Activated CD4-positive, alpha-beta T cell treated with anti-CD3 and anti-CD28 coated beads for 36 hours (primary cell): ENCODE results near the gene CENPB. TPM values are rescaled to one million over a fixed set of nuclear protein-coding genes. Genes with fewer than 3 reads are reported as not detected.

Experiments used
- ATAC-seq: fragments of 200-7000 bp; cut with Tn5 transposase; one replicate; pipeline ENCODE4 v1.10.0; 2021; ENCODE audit warnings: mild to moderate bottlenecking, moderate library complexity
- CTCF ChIA-PET: fragments of 350-600 bp; sonication (Branson Sonifier 250); formaldehyde crosslinking; loops from one replicate; lab custom pipeline; 2021; ENCODE audit warnings: antibody characterized with exemption; lab: Charles Lee
- POLR2A ChIA-PET: fragments of 350-600 bp; sonication (Branson Sonifier 250); formaldehyde crosslinking; loops from one replicate; lab custom pipeline; 2021; ENCODE audit warnings: antibody characterized with exemption, inconsistent platforms; lab: Charles Lee
- DNase-seq: peaks from one replicate; pipeline ENCODE4 v3.0.0-alpha.2; 2020
- H3K27ac Mint-ChIP-seq: one replicate; pipeline ENCODE4 v1.8.0; 2021; ENCODE audit warnings: mixed read lengths
- H3K27me3 Mint-ChIP-seq: one replicate; pipeline ENCODE4 v1.8.0; 2021; ENCODE audit warnings: mixed read lengths
- H3K36me3 Mint-ChIP-seq: one replicate; pipeline ENCODE4 v1.8.0; 2021; ENCODE audit warnings: low read depth, mixed read lengths
- H3K4me1 Mint-ChIP-seq: one replicate; pipeline ENCODE4 v1.8.0; 2021; ENCODE audit warnings: mixed read lengths
- H3K4me3 Mint-ChIP-seq: one replicate; pipeline ENCODE4 v1.8.0; 2021; ENCODE audit warnings: mild to moderate bottlenecking, moderate library complexity, mixed read lengths
- H3K9me3 Mint-ChIP-seq: one replicate; pipeline ENCODE4 v1.8.0; 2021; ENCODE audit warnings: low read depth, mixed read lengths
- intact Hi-C, 2 experiments: fragments of 100-400 bp; cut with DNase I in 1 of 2; cut with micrococcal nuclease in 1 of 2; formaldehyde crosslinking; loops; one replicate each; pipeline versions ENCODE4 v1.14.2 to v1.15.1; 2022 to 2024; cut with DNase I, micrococcal nuclease
- total RNA-seq, 2 experiments: library from RNA; stranded (reverse); gene quantifications; one replicate each; pipeline ENCODE4 v1.2.3, GENCODE V29; 2021

Gene CENPB
- total RNA-seq, 2 experiments from 2014 or later: 46.2 to 48.3 TPM

DNA sequence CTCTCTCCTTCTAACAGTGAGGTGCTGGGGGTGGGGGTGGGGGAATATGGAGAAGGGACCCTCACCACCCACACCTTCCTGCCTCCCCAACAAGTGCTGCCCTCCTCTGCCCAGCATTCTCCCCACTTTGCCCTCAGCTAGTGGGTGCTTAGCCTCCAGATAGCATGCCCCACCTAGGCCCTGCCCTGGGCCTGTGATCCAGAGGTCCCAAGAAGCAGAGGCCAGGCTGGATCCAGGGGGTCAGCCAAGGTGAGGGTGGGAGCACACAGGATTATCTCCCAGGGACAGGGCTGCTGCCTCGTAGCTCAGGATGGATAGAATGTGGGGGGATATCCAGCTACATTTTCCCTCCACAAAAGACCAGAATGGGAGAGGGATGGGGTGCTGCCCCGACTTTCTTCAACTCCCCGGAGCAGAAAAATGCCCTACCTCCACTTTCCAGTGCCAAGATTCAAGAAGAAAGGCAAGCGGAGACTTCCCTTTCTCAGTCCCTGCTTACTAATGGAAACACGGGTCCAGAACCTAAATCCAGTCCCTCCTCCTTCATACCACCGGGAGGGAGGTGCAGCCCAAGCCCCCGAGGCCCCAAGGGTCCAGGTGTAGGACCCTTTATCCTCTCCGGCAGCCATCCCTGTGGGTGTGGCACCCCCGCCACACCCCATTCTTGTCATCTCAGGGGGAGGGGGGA lies 20.0 kb downstream of the CENPB start:
- Mint-ChIP-seq H3K36me3 (peaks cover 3% of the 10 kb centered on the region), H3K4me1 (peaks cover 25% of the 10 kb centered on the region), H3K27ac (peak overlapping the region; percentile 34), H3K27me3 (no peaks in the 10 kb centered on the region), H3K4me3 (peak overlapping the region; percentile 81), H3K9me3 (no peaks in the 10 kb centered on the region)
- intact Hi-C loops: loop anchor here (1.0 to 5.0 kb wide), 11 partner anchors 14 to 894 kb away; partner anchors contain the start of genes AP5S1 (in 2 of the 2), CENPB (in 1 of the 2), DDRGK1 (in 1 of the 2) and FASTKD5 (in 1 of the 2)
- ChIA-PET POLR2A (interaction anchor here (0.6 to 2.5 kb wide), 2 partner anchors 12 to 73 kb away, joined by 3 to 15 read pairs; no protein-coding TSS in a partner anchor), CTCF (interaction anchor here (0.6 to 4.6 kb wide), 10 partner anchors 9 to 1088 kb away, joined by 3 to 47 read pairs (median 3); partner anchors contain the start of gene SPEF1)
- ATAC-seq: no peak
- no peak for DNase-seq

DNA sequence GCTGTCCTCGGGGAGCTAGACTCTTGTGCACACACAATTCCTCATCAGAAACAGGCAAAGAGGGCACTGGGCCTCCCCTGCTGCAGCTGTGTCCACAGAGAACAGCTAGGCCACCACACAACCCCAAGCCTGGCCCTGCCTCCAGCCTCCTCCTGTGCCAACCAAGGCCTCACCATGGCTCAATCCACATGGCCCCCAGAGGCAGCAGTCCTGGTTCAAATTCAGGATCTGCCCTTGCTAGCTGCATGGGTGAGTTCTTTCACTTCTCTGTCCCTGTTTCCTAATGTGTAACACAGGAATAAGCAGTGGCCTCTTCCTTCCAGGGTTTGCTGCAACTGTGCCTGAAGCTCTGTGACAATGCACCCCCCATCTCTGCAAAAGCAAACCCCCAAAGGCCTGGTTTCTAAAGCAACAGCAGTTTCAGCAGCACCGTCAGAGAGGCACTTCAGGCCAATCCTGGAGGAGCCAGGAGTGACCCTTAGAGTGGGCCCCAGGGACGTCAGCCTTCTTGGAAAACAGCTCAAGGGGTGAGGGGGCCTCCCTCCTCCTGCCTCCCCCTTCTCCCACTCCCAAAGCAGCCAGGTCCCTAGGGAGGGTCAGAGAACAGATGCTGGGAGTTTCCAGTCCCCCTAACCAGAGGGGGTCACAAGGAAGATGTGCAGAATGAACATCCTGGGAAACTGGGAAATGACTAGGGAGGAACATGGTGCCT lies 21.2 kb downstream of the CENPB start:
- ChIA-PET POLR2A (interaction anchor here (0.6 to 0.9 kb wide), 3 partner anchors 10 to 121 kb away, joined by 3 to 4 read pairs (median 4); no protein-coding TSS in a partner anchor), CTCF (interaction anchor here (0.8 to 4.6 kb wide), 6 partner anchors 14 to 1087 kb away, joined by 3 to 47 read pairs (median 3); partner anchors contain the start of gene SPEF1)
- Mint-ChIP-seq H3K4me1 (peaks cover 25% of the 10 kb centered on the region), H3K36me3 (peaks cover 4% of the 10 kb centered on the region), H3K9me3 (no peaks in the 10 kb centered on the region), H3K4me3 (no peak overlapping the region), H3K27ac (no peak overlapping the region), H3K27me3 (no peaks in the 10 kb centered on the region)
- intact Hi-C loops: loop anchor here in 1 of 2 experiments (5.0 kb wide), 2 partner anchors 608 to 893 kb away; partner anchors contain the start of genes FASTKD5, PTPRA and UBOX5
- no peak for DNase-seq
- ATAC-seq: no peak

- no peak overlapping the region for H3K4me3 Mint-ChIP-seq
- no peaks in the 10 kb centered on the region for H3K9me3 Mint-ChIP-seq
- intact Hi-C loops: loop anchor here in 1 of 2 experiments (5.0 kb wide), 2 partner anchors 607 to 892 kb away; partner anchors contain the start of genes FASTKD5, PTPRA and UBOX5
- no peaks in the 10 kb centered on the region for H3K27me3 Mint-ChIP-seq
- H3K4me1 Mint-ChIP-seq: peaks cover 25% of the 10 kb centered on the region
- DNase-seq (no peak), ATAC-seq (no peak)
- ChIA-PET CTCF (interaction anchor here (1.0 to 4.6 kb wide), 2 partner anchors 14 to 84 kb away, joined by 4 to 47 read pairs; partner anchors contain the start of gene SPEF1), POLR2A (interaction anchor here (0.6 to 0.9 kb wide), 2 partner anchors 10 to 122 kb away, joined by 4 read pairs; no protein-coding TSS in a partner anchor)
- H3K27ac Mint-ChIP-seq: no peak overlapping the region
- H3K36me3 Mint-ChIP-seq: peaks cover 4% of the 10 kb centered on the region
These were observed 21.9 kb downstream of the CENPB start for GRCh38 chr20:3764659-3765058.

GRCh38 chr20:3763671-3764601 lies 22.6 kb downstream of the CENPB start:
- H3K4me3 Mint-ChIP-seq: no peak overlapping the region
- POLR2A ChIA-PET: no interaction called here
- CTCF ChIA-PET: interaction anchor here (0.7 to 0.9 kb wide), 2 partner anchors 11 to 114 kb away, joined by 3 read pairs; no protein-coding TSS in a partner anchor
- peaks cover 21% of the 10 kb centered on the region for H3K4me1 Mint-ChIP-seq
- no peaks in the 10 kb centered on the region for H3K9me3 Mint-ChIP-seq
- ATAC-seq: no peak
- DNase-seq: no peak
- H3K27ac Mint-ChIP-seq: no peak overlapping the region
- no peaks in the 10 kb centered on the region for H3K27me3 Mint-ChIP-seq
- peaks cover 4% of the 10 kb centered on the region for H3K36me3 Mint-ChIP-seq
- intact Hi-C loops: no loop called here

GRCh38 chr20:3760655-3761348 lies 25.7 kb downstream of the CENPB start:
- CTCF ChIA-PET: interaction anchor here (0.7 to 1.2 kb wide), 2 partner anchors 84 to 94 kb away, joined by 3 read pairs; no protein-coding TSS in a partner anchor
- intact Hi-C loops: no loop called here
- Mint-ChIP-seq H3K27ac (no peak overlapping the region), H3K4me1 (peaks cover 3% of the 10 kb centered on the region), H3K36me3 (peaks cover 14% of the 10 kb centered on the region), H3K9me3 (no peaks in the 10 kb centered on the region), H3K27me3 (no peaks in the 10 kb centered on the region), H3K4me3 (no peak overlapping the region)
- ATAC-seq (no peak), DNase-seq (no peak)
- POLR2A ChIA-PET: no interaction called here

DNA sequence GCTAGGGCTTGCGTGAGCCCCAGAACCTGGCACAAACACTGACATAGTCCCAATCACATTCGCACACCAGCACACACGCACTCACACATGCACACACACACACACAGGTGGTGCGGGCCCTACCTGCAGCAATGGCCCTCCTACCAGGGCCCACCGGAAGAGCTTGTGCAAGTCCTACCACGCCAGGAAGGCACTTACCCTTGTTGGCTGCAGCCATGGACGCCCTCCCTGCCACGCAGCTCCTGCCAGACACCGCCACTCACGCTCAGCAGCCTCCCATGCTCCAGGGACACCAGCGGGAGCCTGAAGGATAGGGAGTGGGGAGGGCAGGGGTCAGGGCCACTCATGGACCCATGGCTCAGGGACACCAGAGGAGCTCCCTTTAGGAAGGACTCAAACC lies 26.7 kb downstream of the CENPB start:
- no peak overlapping the region for H3K27ac Mint-ChIP-seq
- H3K27me3 Mint-ChIP-seq: no peaks in the 10 kb centered on the region
- no peak overlapping the region for H3K4me3 Mint-ChIP-seq
- POLR2A ChIA-PET: no interaction called here
- ATAC-seq (no peak), DNase-seq (no peak)
- CTCF ChIA-PET: interaction anchor here (0.7 to 1.2 kb wide), 2 partner anchors 83 to 95 kb away, joined by 3 read pairs; no protein-coding TSS in a partner anchor
- intact Hi-C loops: no loop called here
- no peaks in the 10 kb centered on the region for H3K9me3 Mint-ChIP-seq
- H3K36me3 Mint-ChIP-seq: peaks cover 14% of the 10 kb centered on the region
- H3K4me1 Mint-ChIP-seq: no peaks in the 10 kb centered on the region

DNA sequence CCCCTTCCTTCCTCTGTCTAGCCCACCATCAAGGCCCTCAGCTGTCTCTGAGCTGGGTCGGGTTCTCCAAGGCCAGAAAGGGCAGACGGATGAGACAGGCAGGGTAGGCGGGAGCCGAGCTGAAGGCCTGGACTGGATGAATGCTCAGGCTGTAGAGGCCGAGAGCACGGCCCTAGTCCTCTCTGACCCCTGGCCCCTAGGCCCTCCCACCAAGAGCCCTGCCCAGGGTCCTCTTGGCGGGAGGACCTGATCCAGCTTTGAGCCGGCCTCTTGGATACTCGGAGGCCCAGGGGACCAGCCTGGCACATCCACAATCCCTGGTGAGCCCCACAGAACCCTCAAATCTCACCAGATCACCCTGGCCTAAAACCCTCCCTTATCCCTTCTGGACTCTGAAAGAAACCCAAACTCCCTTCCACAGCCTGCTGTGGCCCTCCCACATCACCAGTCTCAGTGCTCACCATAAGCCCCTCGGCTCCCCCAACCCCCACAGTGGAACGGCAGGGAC lies 27.2 kb downstream of the CENPB start:
- POLR2A ChIA-PET: no interaction called here
- intact Hi-C loops: no loop called here
- peaks cover 14% of the 10 kb centered on the region for H3K36me3 Mint-ChIP-seq
- H3K27ac Mint-ChIP-seq: no peak overlapping the region
- ATAC-seq (no peak), DNase-seq (no peak)
- H3K27me3 Mint-ChIP-seq: no peaks in the 10 kb centered on the region
- no peaks in the 10 kb centered on the region for H3K9me3 Mint-ChIP-seq
- CTCF ChIA-PET: interaction anchor here (0.7 to 1.2 kb wide), 2 partner anchors 15 to 83 kb away, joined by 3 read pairs; no protein-coding TSS in a partner anchor
- no peak overlapping the region for H3K4me3 Mint-ChIP-seq
- H3K4me1 Mint-ChIP-seq: no peaks in the 10 kb centered on the region

DNA sequence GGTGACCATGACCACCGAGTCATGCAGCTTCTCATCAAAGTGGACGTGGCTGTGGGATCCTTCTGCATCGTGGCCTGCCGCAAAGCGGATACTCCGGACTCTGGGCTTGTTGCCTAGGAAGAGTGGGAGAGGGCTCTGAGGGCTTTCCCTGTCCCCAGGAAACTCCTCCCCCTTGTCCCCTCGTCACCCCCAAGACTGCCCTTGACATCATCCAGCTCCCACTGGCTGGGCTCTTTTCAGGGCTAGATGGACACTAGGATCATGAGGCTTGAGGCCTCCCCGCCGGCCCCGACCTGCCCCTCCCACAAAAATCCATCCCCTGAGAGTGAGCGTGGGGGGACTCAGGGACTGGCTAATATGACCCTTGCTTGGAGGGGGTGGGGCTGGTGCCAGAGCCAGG lies 28.0 kb downstream of the CENPB start:
- H3K36me3 Mint-ChIP-seq: peaks cover 14% of the 10 kb centered on the region
- intact Hi-C loops: no loop called here
- no peak overlapping the region for H3K4me3 Mint-ChIP-seq
- CTCF ChIA-PET: no interaction called here
- no peaks in the 10 kb centered on the region for H3K27me3 Mint-ChIP-seq
- POLR2A ChIA-PET: interaction anchor here (1.1 kb wide), 1 partner anchor 9 kb away, joined by 5 read pairs; the partner anchor contains the start of gene ADISSP
- ATAC-seq (no peak), DNase-seq (no peak)
- H3K27ac Mint-ChIP-seq: no peak overlapping the region
- H3K9me3 Mint-ChIP-seq: no peaks in the 10 kb centered on the region
- H3K4me1 Mint-ChIP-seq: no peaks in the 10 kb centered on the region

DNA sequence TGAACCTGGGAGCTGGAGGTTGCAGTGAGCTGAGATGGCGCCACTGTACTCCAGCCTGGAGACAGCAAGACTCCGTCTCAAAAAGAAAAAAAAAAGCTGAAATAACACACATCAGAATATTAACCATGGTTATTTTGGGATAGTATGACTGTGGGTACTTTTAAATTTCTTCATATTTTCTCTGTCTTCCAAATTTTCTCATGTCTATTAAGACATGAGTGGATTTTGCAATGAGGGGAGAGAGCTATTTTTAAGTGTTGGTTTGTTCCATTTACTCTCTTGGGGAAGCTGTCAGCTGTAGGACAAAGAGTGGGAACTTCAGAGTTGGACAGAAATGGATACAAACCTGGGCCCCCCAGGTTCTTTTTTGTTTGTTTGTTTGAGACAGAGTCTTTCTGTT lies 29.3 kb downstream of the CENPB start:
- no peak overlapping the region for H3K27ac Mint-ChIP-seq
- H3K4me3 Mint-ChIP-seq: no peak overlapping the region
- H3K36me3 Mint-ChIP-seq: peaks cover 16% of the 10 kb centered on the region
- no peaks in the 10 kb centered on the region for H3K27me3 Mint-ChIP-seq
- DNase-seq: no peak
- ChIA-PET POLR2A (interaction anchor here (0.6 to 0.7 kb wide), 3 partner anchors 39 to 264 kb away, joined by 3 to 16 read pairs (median 6); partner anchors contain the start of gene CDC25B), CTCF (interaction anchor here (0.6 to 1.1 kb wide), 7 partner anchors 9 to 376 kb away, joined by 3 to 4 read pairs (median 3); no protein-coding TSS in a partner anchor)
- intact Hi-C loops: no loop called here
- no peaks in the 10 kb centered on the region for H3K9me3 Mint-ChIP-seq
- H3K4me1 Mint-ChIP-seq: peaks cover 4% of the 10 kb centered on the region
- no peak for ATAC-seq
